Measurements from ENCODE around the gene ZCWPW2. TPM values are rescaled to one million over a fixed set of nuclear protein-coding genes. Genes with fewer than 3 reads are reported as not detected.

ZCWPW2 gene
- total and polyA plus RNA-seq, 2 donors from 2014 or later, result 0.54 to 2.0 TPM

- intact Hi-C loops (cut with DNase I), result no loop called here
- no peak overlapping the region for H3K27ac ChIP-seq (ENCODE audit: low read depth in 2 of 2, low read length in 2 of 2)
- no peak overlapping the region for H3K4me3 ChIP-seq (ENCODE audit: low read length in 3 of 3)
- H3K4me1 ChIP-seq (ENCODE audit: control insufficient read depth in 2 of 3, insufficient read depth in 2 of 3, low read depth in 1 of 3, low read length in 3 of 3), result no peaks in the 10 kb centered on the region
- no peaks in the 10 kb centered on the region for H3K9me3 ChIP-seq (ENCODE audit: control insufficient read depth in 2 of 3, insufficient read depth in 1 of 3, low read length in 3 of 3)
- H3K9ac ChIP-seq (ENCODE audit: low read length in 3 of 3), result no peak overlapping the region
- DNase-seq, result peak in 1 of 5 donors; percentile 3
- no peak for TF ChIP-seq CTCF (IDR thresholded peaks at IDR 0.05; ENCODE audit: borderline replicate concordance, extremely low read depth, insufficient read depth)
- FAIRE-seq, result no peak
- no peaks in the 10 kb centered on the region for H3K36me3 ChIP-seq (ENCODE audit: control insufficient read depth in 2 of 3, insufficient read depth in 3 of 3, low read length in 3 of 3)
- H3K27me3 ChIP-seq (ENCODE audit: control insufficient read depth, insufficient read depth, low read length), result no peaks in the 10 kb centered on the region
Observed at GRCh38 chr3:28301688-28302087, 46.8 kb upstream of the ZCWPW2 start.

- Histone ChIP-seq H3K4me1 (ENCODE audit: control insufficient read depth in 2 of 3, insufficient read depth in 2 of 3, low read depth in 1 of 3, low read length in 3 of 3) (no peaks in the 10 kb centered on the region), H3K9ac (ENCODE audit: low read length in 3 of 3) (no peak overlapping the region), H3K27me3 (ENCODE audit: control insufficient read depth, insufficient read depth, low read length) (no peaks in the 10 kb centered on the region), H3K4me3 (ENCODE audit: low read length in 3 of 3) (no peak overlapping the region), H3K27ac (ENCODE audit: low read depth in 2 of 2, low read length in 2 of 2) (no peak overlapping the region), H3K9me3 (ENCODE audit: control insufficient read depth in 2 of 3, insufficient read depth in 1 of 3, low read length in 3 of 3) (no peaks in the 10 kb centered on the region), H3K36me3 (ENCODE audit: control insufficient read depth in 2 of 3, insufficient read depth in 3 of 3, low read length in 3 of 3) (no peaks in the 10 kb centered on the region)
- intact Hi-C loops (cut with DNase I), result no loop called here
- no peak for DNase-seq
- TF ChIP-seq CTCF (IDR thresholded peaks at IDR 0.05; ENCODE audit: borderline replicate concordance, extremely low read depth, insufficient read depth), result no peak
- FAIRE-seq, result no peak
Observed at GRCh38 chr3:28308196-28308595, 40.3 kb upstream of the ZCWPW2 start.

DNA sequence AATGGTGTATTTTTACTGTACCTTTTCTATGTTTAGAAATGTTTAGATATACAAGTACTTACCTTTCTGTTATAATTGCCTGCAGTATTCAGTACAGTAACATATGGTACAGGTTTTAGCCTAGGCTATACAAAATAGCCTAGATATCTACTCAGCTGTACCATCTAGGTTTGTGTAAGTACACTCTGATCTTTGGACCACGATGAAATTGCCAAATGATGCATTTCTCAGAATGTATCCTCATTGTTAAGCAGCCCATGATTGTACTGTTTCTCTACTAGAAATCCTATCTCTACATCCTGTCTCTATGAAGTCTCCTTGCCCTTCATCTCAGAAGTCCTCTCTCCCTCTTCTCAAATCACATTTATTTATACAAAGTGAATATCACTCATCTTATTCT lies 32.8 kb upstream of the ZCWPW2 start:
- FAIRE-seq (no peak), DNase-seq (no peak)
- Histone ChIP-seq H3K36me3 (ENCODE audit: control insufficient read depth in 2 of 3, insufficient read depth in 3 of 3, low read length in 3 of 3) (no peaks in the 10 kb centered on the region), H3K9me3 (ENCODE audit: control insufficient read depth in 2 of 3, insufficient read depth in 1 of 3, low read length in 3 of 3) (no peaks in the 10 kb centered on the region), H3K4me1 (ENCODE audit: control insufficient read depth in 2 of 3, insufficient read depth in 2 of 3, low read depth in 1 of 3, low read length in 3 of 3) (no peaks in the 10 kb centered on the region), H3K27ac (ENCODE audit: low read depth in 2 of 2, low read length in 2 of 2) (no peak overlapping the region), H3K9ac (ENCODE audit: low read length in 3 of 3) (no peak overlapping the region), H3K4me3 (ENCODE audit: low read length in 3 of 3) (no peak overlapping the region), H3K27me3 (ENCODE audit: control insufficient read depth, insufficient read depth, low read length) (no peaks in the 10 kb centered on the region)
- no peak for TF ChIP-seq CTCF (IDR thresholded peaks at IDR 0.05; ENCODE audit: borderline replicate concordance, extremely low read depth, insufficient read depth)
- intact Hi-C loops (cut with DNase I), result no loop called here

GRCh38 chr3:28316226-28316625 lies 32.3 kb upstream of the ZCWPW2 start:
- Histone ChIP-seq H3K36me3 (ENCODE audit: control insufficient read depth in 2 of 3, insufficient read depth in 3 of 3, low read length in 3 of 3) (peaks cover 0 to under 1% (median 0%) of the 10 kb centered on the region in 3 donors), H3K4me3 (ENCODE audit: low read length in 3 of 3) (no peak overlapping the region), H3K9me3 (ENCODE audit: control insufficient read depth in 2 of 3, insufficient read depth in 1 of 3, low read length in 3 of 3) (no peaks in the 10 kb centered on the region), H3K27ac (ENCODE audit: low read depth in 2 of 2, low read length in 2 of 2) (no peak overlapping the region), H3K9ac (ENCODE audit: low read length in 3 of 3) (no peak overlapping the region), H3K4me1 (ENCODE audit: control insufficient read depth in 2 of 3, insufficient read depth in 2 of 3, low read depth in 1 of 3, low read length in 3 of 3) (no peaks in the 10 kb centered on the region), H3K27me3 (ENCODE audit: control insufficient read depth, insufficient read depth, low read length) (no peaks in the 10 kb centered on the region)
- TF ChIP-seq CTCF (IDR thresholded peaks at IDR 0.05; ENCODE audit: borderline replicate concordance, extremely low read depth, insufficient read depth), result no peak
- DNase-seq, result no peak
- intact Hi-C loops (cut with DNase I), result no loop called here
- no peak for FAIRE-seq
